ENCODE measurements around the gene PDZRN3. TPM values are rescaled to one million over a fixed set of nuclear protein-coding genes. Genes with fewer than 3 reads are reported as not detected.

Gene PDZRN3
- total RNA-seq, 1 experiment from 2014 or later: not detected

DNA sequence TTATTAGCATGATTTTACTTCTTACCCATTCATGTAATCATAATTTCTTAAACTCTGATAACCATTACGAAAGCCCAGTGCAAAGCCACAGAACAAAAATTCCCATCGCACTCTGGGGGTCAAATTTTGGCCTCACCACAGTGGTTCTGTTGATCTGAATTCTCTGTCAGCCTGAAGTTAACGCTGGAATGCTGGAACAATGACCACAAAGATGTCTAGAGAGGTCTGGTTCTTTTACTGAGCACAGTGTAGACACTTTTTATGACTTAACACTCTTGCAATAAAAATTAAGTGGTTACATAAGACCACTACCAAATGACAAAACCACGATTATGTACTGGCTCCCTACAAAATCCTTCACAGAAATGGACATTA is 94.7 kb downstream of the PDZRN3 start:
- no TSS peak for BruUV-seq (replicated peaks)
- intact Hi-C loops (cut with micrococcal nuclease; ENCODE audit: unreplicated experiment) (no loop called here), in situ Hi-C loops (cut with HindIII; ENCODE audit: low pct_unique_long_range_greater_than_20kb, low sequenced_read_pairs) (no loop called here)
- no peaks in the 10 kb centered on the region for H3K9me3 ChIP-seq (ENCODE audit: control insufficient read depth, insufficient read depth, low read depth, low read length)
- TF ChIP-seq, protein P1, sequence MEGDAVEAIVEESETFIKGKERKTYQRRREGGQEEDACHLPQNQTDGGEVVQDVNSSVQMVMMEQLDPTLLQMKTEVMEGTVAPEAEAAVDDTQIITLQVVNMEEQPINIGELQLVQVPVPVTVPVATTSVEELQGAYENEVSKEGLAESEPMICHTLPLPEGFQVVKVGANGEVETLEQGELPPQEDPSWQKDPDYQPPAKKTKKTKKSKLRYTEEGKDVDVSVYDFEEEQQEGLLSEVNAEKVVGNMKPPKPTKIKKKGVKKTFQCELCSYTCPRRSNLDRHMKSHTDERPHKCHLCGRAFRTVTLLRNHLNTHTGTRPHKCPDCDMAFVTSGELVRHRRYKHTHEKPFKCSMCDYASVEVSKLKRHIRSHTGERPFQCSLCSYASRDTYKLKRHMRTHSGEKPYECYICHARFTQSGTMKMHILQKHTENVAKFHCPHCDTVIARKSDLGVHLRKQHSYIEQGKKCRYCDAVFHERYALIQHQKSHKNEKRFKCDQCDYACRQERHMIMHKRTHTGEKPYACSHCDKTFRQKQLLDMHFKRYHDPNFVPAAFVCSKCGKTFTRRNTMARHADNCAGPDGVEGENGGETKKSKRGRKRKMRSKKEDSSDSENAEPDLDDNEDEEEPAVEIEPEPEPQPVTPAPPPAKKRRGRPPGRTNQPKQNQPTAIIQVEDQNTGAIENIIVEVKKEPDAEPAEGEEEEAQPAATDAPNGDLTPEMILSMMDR (IDR thresholded peaks at IDR 0.05): no peak
- TF ChIP-seq, protein P2, sequence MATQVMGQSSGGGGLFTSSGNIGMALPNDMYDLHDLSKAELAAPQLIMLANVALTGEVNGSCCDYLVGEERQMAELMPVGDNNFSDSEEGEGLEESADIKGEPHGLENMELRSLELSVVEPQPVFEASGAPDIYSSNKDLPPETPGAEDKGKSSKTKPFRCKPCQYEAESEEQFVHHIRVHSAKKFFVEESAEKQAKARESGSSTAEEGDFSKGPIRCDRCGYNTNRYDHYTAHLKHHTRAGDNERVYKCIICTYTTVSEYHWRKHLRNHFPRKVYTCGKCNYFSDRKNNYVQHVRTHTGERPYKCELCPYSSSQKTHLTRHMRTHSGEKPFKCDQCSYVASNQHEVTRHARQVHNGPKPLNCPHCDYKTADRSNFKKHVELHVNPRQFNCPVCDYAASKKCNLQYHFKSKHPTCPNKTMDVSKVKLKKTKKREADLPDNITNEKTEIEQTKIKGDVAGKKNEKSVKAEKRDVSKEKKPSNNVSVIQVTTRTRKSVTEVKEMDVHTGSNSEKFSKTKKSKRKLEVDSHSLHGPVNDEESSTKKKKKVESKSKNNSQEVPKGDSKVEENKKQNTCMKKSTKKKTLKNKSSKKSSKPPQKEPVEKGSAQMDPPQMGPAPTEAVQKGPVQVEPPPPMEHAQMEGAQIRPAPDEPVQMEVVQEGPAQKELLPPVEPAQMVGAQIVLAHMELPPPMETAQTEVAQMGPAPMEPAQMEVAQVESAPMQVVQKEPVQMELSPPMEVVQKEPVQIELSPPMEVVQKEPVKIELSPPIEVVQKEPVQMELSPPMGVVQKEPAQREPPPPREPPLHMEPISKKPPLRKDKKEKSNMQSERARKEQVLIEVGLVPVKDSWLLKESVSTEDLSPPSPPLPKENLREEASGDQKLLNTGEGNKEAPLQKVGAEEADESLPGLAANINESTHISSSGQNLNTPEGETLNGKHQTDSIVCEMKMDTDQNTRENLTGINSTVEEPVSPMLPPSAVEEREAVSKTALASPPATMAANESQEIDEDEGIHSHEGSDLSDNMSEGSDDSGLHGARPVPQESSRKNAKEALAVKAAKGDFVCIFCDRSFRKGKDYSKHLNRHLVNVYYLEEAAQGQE (IDR thresholded peaks at IDR 0.05; ENCODE audit: insufficient read depth in 1 of 2, low read depth in 2 of 2, low read length in 1 of 2): no peak
- TF ChIP-seq POLR2AphosphoS5 (IDR thresholded peaks at IDR 0.05; ENCODE audit: low read depth, low read length): no peak
- TF ChIP-seq TCF7L2 (IDR thresholded peaks at IDR 0.05; ENCODE audit: low read depth, low read length): no peak
- TF ChIP-seq SIN3A (IDR thresholded peaks at IDR 0.05; ENCODE audit: borderline replicate concordance, insufficient read depth, low read depth, low read length): no peak
- no peaks in the 10 kb centered on the region; the same call in 1 of the 2 replicates for H3K27me3 ChIP-seq (ENCODE audit: control insufficient read depth, insufficient read depth, low read length)
- no peak for ATAC-seq
- DNase-seq (ENCODE audit: low read depth, low spot score): no peak
- no peak overlapping the region for H3K27ac ChIP-seq (ENCODE audit: low read length)
- POLR2A ChIA-PET: no interaction called here
- no peak overlapping the region for H3K4me3 ChIP-seq (ENCODE audit: low read depth in 2 of 2, low read length in 2 of 2)
- no peaks in the 10 kb centered on the region for H3K4me1 ChIP-seq (ENCODE audit: control insufficient read depth, insufficient read depth, low read length)
- no peaks in the 10 kb centered on the region for H3K36me3 ChIP-seq (ENCODE audit: control insufficient read depth, insufficient read depth, low read length)
- CTCF ChIA-PET: no interaction called here

DNA sequence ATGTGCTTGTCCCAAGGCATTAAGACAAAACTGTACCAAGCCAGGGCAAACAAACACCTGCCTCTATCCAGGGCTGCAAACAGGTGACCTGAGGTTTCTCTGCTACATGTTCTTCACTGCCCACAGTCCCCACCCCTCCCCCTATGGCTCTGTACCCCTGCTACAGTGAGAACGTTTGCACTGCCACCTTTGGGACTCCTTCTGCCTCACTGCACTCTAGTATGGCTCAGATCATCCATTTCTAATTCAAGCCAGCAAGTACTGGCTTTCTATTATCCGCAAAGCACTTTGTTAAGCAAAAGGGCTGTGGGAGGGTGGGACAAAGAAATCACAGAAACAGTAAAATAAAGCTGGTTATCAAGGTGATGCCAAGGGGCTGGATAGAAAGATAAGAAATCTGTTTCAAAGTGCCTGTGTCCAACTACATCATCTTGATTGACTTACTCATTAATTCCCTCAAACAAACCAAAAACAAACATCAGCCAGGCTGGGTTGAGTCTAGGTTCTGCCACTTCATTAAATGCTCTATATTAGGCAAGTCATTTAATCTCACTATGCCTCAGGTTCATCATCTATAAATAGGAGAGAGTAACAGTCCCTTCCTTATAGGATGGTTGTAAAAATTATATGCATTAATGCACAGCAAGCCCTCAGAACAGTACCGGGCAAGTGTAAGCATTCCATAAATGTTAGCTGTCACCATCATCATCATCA is 95.3 kb downstream of the PDZRN3 start:
- no peak for ATAC-seq
- Histone ChIP-seq H3K27ac (ENCODE audit: low read length) (no peak overlapping the region), H3K4me3 (ENCODE audit: low read depth in 2 of 2, low read length in 2 of 2) (no peak overlapping the region), H3K27me3 (ENCODE audit: control insufficient read depth, insufficient read depth, low read length) (no peaks in the 10 kb centered on the region; the same call in 1 of the 2 replicates), H3K4me1 (ENCODE audit: control insufficient read depth, insufficient read depth, low read length) (no peaks in the 10 kb centered on the region), H3K36me3 (ENCODE audit: control insufficient read depth, insufficient read depth, low read length) (no peaks in the 10 kb centered on the region), H3K9me3 (ENCODE audit: control insufficient read depth, insufficient read depth, low read depth, low read length) (no peaks in the 10 kb centered on the region)
- no TSS peak for BruUV-seq (replicated peaks)
- TF ChIP-seq, protein P2 (IDR thresholded peaks at IDR 0.05; ENCODE audit: insufficient read depth in 1 of 2, low read depth in 2 of 2, low read length in 1 of 2): no peak
- TF ChIP-seq POLR2AphosphoS5 (IDR thresholded peaks at IDR 0.05; ENCODE audit: low read depth, low read length) (no peak), SIN3A (IDR thresholded peaks at IDR 0.05; ENCODE audit: borderline replicate concordance, insufficient read depth, low read depth, low read length) (no peak), TCF7L2 (IDR thresholded peaks at IDR 0.05; ENCODE audit: low read depth, low read length) (no peak)
- TF ChIP-seq, protein P1 (IDR thresholded peaks at IDR 0.05): no peak
- ChIA-PET CTCF (no interaction called here), POLR2A (no interaction called here)
- intact Hi-C loops (cut with micrococcal nuclease; ENCODE audit: unreplicated experiment) (no loop called here), in situ Hi-C loops (cut with HindIII; ENCODE audit: low pct_unique_long_range_greater_than_20kb, low sequenced_read_pairs) (no loop called here)
- DNase-seq (ENCODE audit: low read depth, low spot score): no peak
